GM12878 (cell line): ENCODE results near the gene BCKDHB. TPM values are rescaled to one million over a fixed set of nuclear protein-coding genes. Genes with fewer than 3 reads are reported as not detected.

ENCODE experiments used
- ATF3 ChIP-seq: IDR thresholded peaks from 2 replicates; pipeline ENCODE4 v1.6.1; 2011; ENCODE audit warnings: low read depth, mild to moderate bottlenecking, low read length, moderate library complexity, borderline replicate concordance; ENCODE audit errors: extremely low read depth
- BMI1 ChIP-seq: fragments of 450-650 bp; IDR thresholded peaks from 2 replicates; pipeline ENCODE4 v1.6.1; 2016; ENCODE audit warnings: mild to moderate bottlenecking, moderate library complexity, borderline replicate concordance
- CUX1 ChIP-seq: IDR thresholded peaks from 2 replicates; pipeline ENCODE4 v1.6.1; 2012; ENCODE audit warnings: improper control_type of control experiment, low read depth, low read length; ENCODE audit not compliant: insufficient replicate concordance
- DPF2 ChIP-seq: fragments of 450-650 bp; IDR thresholded peaks from 2 replicates; pipeline ENCODE4 v1.6.1; 2017; ENCODE audit warnings: mild to moderate bottlenecking
- FOS ChIP-seq: IDR thresholded peaks from 3 replicates; pipeline ENCODE4 v1.6.1; 2011; ENCODE audit warnings: borderline replicate concordance; ENCODE audit not compliant: insufficient read length; ENCODE audit errors: extremely low read depth
- HCFC1 ChIP-seq: fragments of 150-350 bp; IDR thresholded peaks from 2 replicates; pipeline ENCODE4 v1.6.1; 2014; ENCODE audit warnings: low read length
- IRF5 ChIP-seq: fragments of 450-650 bp; IDR thresholded peaks from 2 replicates; pipeline ENCODE4 v1.6.1; 2017; ENCODE audit warnings: borderline replicate concordance
- MEF2B ChIP-seq: fragments of 450-650 bp; IDR thresholded peaks from 2 replicates; pipeline ENCODE4 v1.6.1; 2018; ENCODE audit warnings: mild to moderate bottlenecking, moderate library complexity; ENCODE audit not compliant: partially characterized antibody, poor library complexity, severe bottlenecking
- MTA2 ChIP-seq: fragments of 450-650 bp; IDR thresholded peaks from 2 replicates; pipeline ENCODE4 v1.6.1; 2016; ENCODE audit warnings: low read depth, mild to moderate bottlenecking, moderate library complexity
- MYB ChIP-seq: fragments of 150-350 bp; IDR thresholded peaks from 2 replicates; pipeline ENCODE4 v1.6.1; 2014; ENCODE audit warnings: mild to moderate bottlenecking, low read depth, low read length, borderline replicate concordance
- NBN ChIP-seq: fragments of 450-650 bp; IDR thresholded peaks from 2 replicates; pipeline ENCODE4 v1.6.1; 2016
- NR2F1 ChIP-seq: fragments of 450-650 bp; conservative IDR thresholded peaks from 2 replicates; pipeline ENCODE4 v1.6.1; 2017; ENCODE audit warnings: mild to moderate bottlenecking
- POU2F2 ChIP-seq: IDR thresholded peaks from 3 replicates; pipeline ENCODE4 v1.6.1; 2011; ENCODE audit warnings: low read depth, mild to moderate bottlenecking, low read length, borderline replicate concordance
- SIN3A ChIP-seq: IDR thresholded peaks from 2 replicates; pipeline ENCODE4 v1.6.1; 2012; ENCODE audit warnings: low read depth, low read length, improper control_type of control experiment
- SP1 ChIP-seq: IDR thresholded peaks from one replicate; pipeline ENCODE4 v1.6.1; 2011; ENCODE audit warnings: low read depth, low read length
- SRF ChIP-seq, 2 experiments: IDR thresholded peaks; 2 replicates each; pipeline ENCODE4 v1.6.1; 2011; ENCODE audit warnings: low read depth in 2 of 2, low read length in 2 of 2, mild to moderate bottlenecking in 1 of 2, moderate library complexity in 1 of 2
- TCF12 ChIP-seq: IDR thresholded peaks from 2 replicates; pipeline ENCODE4 v1.6.1; 2011; ENCODE audit warnings: low read depth, mild to moderate bottlenecking, low read length
- TCF7 ChIP-seq: IDR thresholded peaks from 2 replicates; pipeline ENCODE4 v1.6.1; 2014; ENCODE audit warnings: antibody characterized with exemption, borderline replicate concordance
- YBX1 ChIP-seq: fragments of 450-650 bp; IDR thresholded peaks from 2 replicates; pipeline ENCODE4 v1.6.1; 2016; ENCODE audit warnings: antibody characterized with exemption
- YY1 ChIP-seq: IDR thresholded peaks from 2 replicates; pipeline ENCODE4 v1.6.1; 2011; ENCODE audit warnings: low read depth, mild to moderate bottlenecking, low read length
- ZBTB4 ChIP-seq: fragments of 450-650 bp; formaldehyde crosslinking; IDR thresholded peaks from 2 replicates; pipeline ENCODE4 v1.4.0; 2022; ENCODE audit warnings: mild to moderate bottlenecking, moderate library complexity
- ZNF24 ChIP-seq: fragments of 450-650 bp; IDR thresholded peaks from 2 replicates; pipeline ENCODE4 v1.6.1; 2017; ENCODE audit warnings: antibody characterized with exemption, mild to moderate bottlenecking
- ZNF274 ChIP-seq: IDR thresholded peaks from one replicate; pipeline ENCODE4 v1.8.0; 2011; ENCODE audit not compliant: insufficient read length, insufficient read depth
- ZSCAN29 ChIP-seq: fragments of 450-650 bp; IDR thresholded peaks from 2 replicates; pipeline ENCODE4 v1.6.1; 2017; ENCODE audit warnings: mild to moderate bottlenecking, moderate library complexity
- polyA plus RNA-seq, 11 experiments: library from polyadenylated mRNA; depleted of rRNA in 4 of 11; unstranded in 6 of 11; stranded (reverse) in 5 of 11; fragments of >200 nt; fragmentation: Nextera tagmentation in 4 of 11; fragmentation: Illumina TruSeq in 1 of 11; extraction: Ambion mirVana in 4 of 11; extraction: Trizol in 1 of 11; gene quantifications; 1 replicate in 1 of 11; 2 replicates in 10 of 11; pipeline versions ENCODE4 v1.2.1 to v1.2.3, GENCODE V29; 2011 to 2016; ENCODE audit warnings: inconsistent platforms in 2 of 11, missing spikeins in 2 of 11, low read depth in 1 of 11
- total RNA-seq, 4 experiments: library from RNA; depleted of rRNA in 3 of 4; stranded (reverse); fragments of >200 nt in 3 of 4; fragmentation: Illumina TruSeq in 1 of 4; extraction: Trizol in 1 of 4; gene quantifications; 2 replicates each; pipeline versions ENCODE4 v1.2.1 to v1.2.3, GENCODE V29; 2013 to 2021

Gene BCKDHB
- total and polyA plus RNA-seq, 10 of the 15 experiments (the other 5 are each of a cell fraction or from before 2014, with no cell fraction given), result 12.9 to 57.1 (median 25.3) TPM

- TF ChIP-seq HCFC1 (no peak), ZBTB4 (no peak), FOS (no peak), SRF (IDR thresholded peaks at IDR 0.05; ENCODE audit: low read depth in 2 of 2, low read length in 2 of 2) (no peak), CUX1 (no peak), SIN3A (no peak), YY1 (no peak), MTA2 (no peak), MYB (no peak), YBX1 (no peak), NBN (no peak), DPF2 (0 out of 2 replicates have a peak, but pooled peaks have one; percentile 5), IRF5 (no peak), ZSCAN29 (no peak), ATF3 (no peak), SP1 (no peak), BMI1 (no peak), ZNF24 (no peak; the same call in 1 of the 2 replicates), TCF12 (no peak), ZNF274 (no peak), POU2F2 (no peak), MEF2B (no peak), TCF7 (no peak), NR2F1 (peak; percentile 58)
Measured at GRCh38 chr6:80105972-80106417, 476 bp upstream of the BCKDHB start (continued).
